Skeletal muscle tissue (tissue), 4 donors: ENCODE data around the gene FASN. TPM values are rescaled to one million over a fixed set of nuclear protein-coding genes. Genes with fewer than 3 reads are reported as not detected.

Experiments
- H3K27ac ChIP-seq: one replicate; pipeline ENCODE4 v1.7.0; 2013; ENCODE audit warnings: mild to moderate bottlenecking, low read depth, low read length, inconsistent platforms
- H3K27me3 ChIP-seq, 3 donors: one replicate each; pipeline ENCODE4 v1.7.0; 2013; ENCODE audit warnings: low read length in 3 of 3; ENCODE audit not compliant: control insufficient read depth in 3 of 3, insufficient read depth in 3 of 3
- H3K36me3 ChIP-seq, 3 donors: one replicate each; pipeline ENCODE4 v1.7.0; 2013; ENCODE audit warnings: low read length in 3 of 3; ENCODE audit not compliant: control insufficient read depth in 3 of 3, insufficient read depth in 3 of 3
- H3K4me1 ChIP-seq, 3 donors: one replicate each; pipeline ENCODE4 v1.7.0; 2013; ENCODE audit warnings: low read length in 3 of 3, mild to moderate bottlenecking in 3 of 3; ENCODE audit not compliant: control insufficient read depth in 3 of 3, insufficient read depth in 3 of 3
- H3K4me3 ChIP-seq, 3 donors: one replicate each; pipeline ENCODE4 v1.7.0; 2013; ENCODE audit warnings: low read length in 3 of 3
- H3K9ac ChIP-seq, 3 donors: one replicate each; pipeline ENCODE4 v1.7.0; 2013; ENCODE audit warnings: low read length in 3 of 3, mild to moderate bottlenecking in 3 of 3, moderate library complexity in 2 of 3, low read depth in 1 of 3
- H3K9me3 ChIP-seq, 3 donors: one replicate each; pipeline ENCODE4 v1.7.0; 2013; ENCODE audit warnings: low read length in 3 of 3; ENCODE audit not compliant: control insufficient read depth in 3 of 3
- total RNA-seq: library from RNA; depleted of rRNA; stranded (reverse); fragments of >200 nt; gene quantifications from one replicate; pipeline ENCODE4 v1.2.3, GENCODE V29; 2014
- donor health status: Osteomylitis.

The FASN gene
- total RNA-seq, 1 donor from 2014 or later = 26.1 TPM

DNA sequence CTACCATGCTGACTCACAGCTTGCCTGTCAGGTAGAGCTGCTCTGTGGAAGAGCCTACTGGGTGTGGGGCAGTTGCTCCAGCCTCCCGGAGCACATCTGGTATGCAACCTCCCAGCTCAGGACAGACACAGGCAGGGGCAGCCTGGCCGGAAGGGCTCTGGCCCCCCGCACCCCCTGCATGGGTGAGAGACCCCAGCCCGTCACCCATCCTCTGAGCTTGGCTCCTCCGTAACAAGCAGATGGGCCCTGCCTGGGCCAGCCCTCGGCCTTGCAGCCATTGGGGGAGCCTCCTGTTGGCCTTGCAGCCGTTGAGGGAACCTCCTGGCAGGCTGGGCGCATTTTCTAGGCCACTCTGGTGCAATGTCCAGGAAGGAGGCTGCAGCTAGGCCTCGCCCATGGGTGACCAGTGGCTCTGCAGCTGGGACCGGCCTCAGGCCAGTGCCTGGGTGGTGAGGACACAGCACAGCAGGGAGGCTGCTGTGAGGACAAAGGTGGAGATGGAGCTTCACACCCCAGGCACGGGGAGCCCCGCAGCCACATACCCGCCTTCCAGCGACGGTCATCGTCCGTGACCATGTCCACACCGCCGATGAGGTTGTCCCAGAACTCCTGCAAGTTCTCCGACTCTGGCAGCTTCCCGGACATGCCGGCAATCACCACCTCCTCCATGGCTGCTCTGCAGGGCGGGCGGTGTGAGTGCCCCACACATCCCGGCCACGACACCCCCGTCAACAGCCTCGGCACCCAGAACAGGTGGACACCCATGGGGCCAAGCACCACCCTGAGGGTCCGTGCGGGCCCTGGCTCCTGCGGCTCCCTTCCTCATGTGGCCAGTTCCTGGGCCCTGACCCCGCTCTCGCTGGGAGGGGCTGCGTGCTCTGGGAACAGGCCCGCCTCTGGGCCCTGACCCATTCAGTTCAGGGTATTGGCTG, 2.0 kb downstream of the FASN start:
- Histone ChIP-seq H3K36me3 (peaks cover 20 to 28% (median 28%) of the 10 kb centered on the region in 3 donors), H3K27ac (no peak overlapping the region)

DNA sequence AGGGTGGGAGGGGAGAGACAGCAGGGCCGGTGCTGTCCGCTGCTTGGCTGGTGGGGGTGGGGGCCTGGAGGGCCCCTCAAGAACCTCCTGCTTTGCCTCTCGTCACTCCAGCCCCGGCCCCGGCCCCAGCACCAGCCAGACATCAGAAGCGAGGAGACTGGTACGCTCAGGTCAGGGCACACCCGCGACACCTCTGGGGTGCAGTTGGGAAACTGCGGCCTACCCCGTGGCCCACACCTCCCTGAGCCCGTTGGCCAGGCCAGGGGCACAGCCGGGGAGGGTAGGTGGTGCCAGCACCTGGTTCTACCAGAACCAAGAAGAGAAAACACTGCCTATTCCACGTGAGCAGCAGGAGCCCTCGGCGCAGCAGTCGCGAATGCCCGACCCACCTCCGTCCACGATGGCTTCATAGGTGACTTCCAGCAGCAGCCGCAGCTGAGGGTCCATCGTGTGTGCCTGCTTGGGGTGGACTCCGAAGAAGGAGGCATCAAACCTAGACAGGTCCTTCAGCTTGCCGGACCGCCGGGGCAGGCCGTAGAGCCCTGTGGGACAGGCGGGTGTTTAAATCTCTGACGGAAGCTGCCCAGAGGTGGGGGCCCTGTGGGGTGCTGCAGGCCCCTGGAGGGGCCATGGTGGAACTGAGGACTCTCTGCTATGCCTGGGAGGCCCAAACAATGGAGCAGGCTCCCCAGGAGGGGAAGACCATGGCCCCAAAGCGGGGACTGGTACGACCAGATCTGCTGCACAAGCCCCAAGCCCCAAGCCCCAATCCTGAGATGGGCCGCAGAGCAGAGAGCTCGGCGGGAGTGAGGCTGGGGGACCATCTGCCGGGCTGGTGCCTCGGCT, 2.9 kb downstream of the FASN start:
- no peaks in the 10 kb centered on the region for H3K9me3 ChIP-seq
- no peak overlapping the region for H3K4me3 ChIP-seq
- peaks cover 22 to 33% (median 33%) of the 10 kb centered on the region in 3 donors for H3K36me3 ChIP-seq
- H3K27ac ChIP-seq = no peak overlapping the region
- no peak overlapping the region for H3K9ac ChIP-seq
- H3K4me1 ChIP-seq = peaks cover 16 to 24% (median 23%) of the 10 kb centered on the region in 3 donors
- no peaks in the 10 kb centered on the region for H3K27me3 ChIP-seq

More for the DNA sequence above, 2.0 kb downstream of the FASN start:
- H3K27me3 ChIP-seq = no peaks in the 10 kb centered on the region
- peaks cover 20 to 32% (median 28%) of the 10 kb centered on the region in 3 donors for H3K4me1 ChIP-seq
- no peaks in the 10 kb centered on the region for H3K9me3 ChIP-seq
- peak overlapping the region in 2 of 3 donors; percentile 59 to 81 for H3K9ac ChIP-seq
- no peak overlapping the region for H3K4me3 ChIP-seq

DNA sequence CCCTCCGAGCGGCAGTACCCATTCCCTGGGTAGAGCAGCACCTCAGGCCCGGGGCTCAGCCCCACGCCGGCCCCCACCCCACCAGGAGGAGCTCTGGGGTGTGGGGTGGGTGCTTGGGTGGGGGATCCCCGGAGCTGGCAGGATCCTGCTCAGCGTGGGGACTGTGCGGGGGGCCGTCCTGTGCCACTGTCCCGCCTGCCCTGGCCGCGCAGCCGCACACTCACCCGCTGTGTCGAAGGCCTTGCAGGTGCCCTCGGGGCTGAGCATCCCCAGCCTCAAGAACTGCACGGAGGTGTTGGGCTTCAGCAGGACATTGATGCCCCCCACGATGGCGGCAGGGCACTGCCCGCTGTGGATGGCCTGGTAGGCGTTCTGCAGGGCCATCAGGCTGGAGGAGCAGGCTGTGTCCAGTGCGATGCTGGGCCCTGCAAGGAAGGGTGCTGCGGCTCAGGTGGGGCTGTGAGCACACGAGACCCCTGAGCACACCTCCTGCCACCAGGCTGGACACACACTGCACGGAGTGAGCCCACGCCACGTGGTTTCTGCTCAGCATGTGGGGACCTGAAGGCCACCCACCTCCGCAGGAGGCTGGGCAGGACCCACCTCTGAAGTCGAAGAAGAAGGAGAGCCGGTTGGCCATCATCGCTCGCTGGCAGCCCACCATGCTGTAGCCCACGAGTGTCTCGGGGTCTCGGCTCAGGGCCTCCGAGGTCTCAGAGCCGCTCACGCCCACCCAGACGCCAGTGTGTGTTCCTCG, 4.9 kb downstream of the FASN start:
- H3K9me3 ChIP-seq = no peaks in the 10 kb centered on the region
- no peaks in the 10 kb centered on the region for H3K27me3 ChIP-seq
- no peak overlapping the region for H3K9ac ChIP-seq
- peaks cover 8 to 14% (median 13%) of the 10 kb centered on the region in 3 donors for H3K4me1 ChIP-seq
- H3K36me3 ChIP-seq = peaks cover 35 to 47% (median 47%) of the 10 kb centered on the region in 3 donors
- no peak overlapping the region for H3K4me3 ChIP-seq
- no peak overlapping the region for H3K27ac ChIP-seq

DNA sequence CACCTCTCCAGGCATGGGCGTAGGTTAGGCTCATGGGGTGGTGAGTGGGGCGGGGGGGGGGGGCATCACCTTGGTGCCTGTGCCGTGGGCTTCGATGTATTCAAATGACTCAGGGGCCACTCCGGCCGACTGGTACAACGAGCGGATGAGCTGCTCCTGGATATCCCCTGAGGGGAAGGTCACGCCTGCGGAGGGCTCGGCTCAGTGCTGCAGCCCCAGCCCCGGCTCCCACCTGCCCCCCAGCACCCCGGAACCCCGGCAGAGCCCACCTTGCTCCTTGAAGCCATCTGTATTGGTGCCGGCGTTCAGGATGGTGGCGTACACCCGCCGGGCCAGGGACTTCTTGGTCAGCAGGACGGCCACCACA, 5.4 kb downstream of the FASN start:
- peaks cover 40 to 51% (median 50%) of the 10 kb centered on the region in 3 donors for H3K36me3 ChIP-seq
- no peak overlapping the region for H3K4me3 ChIP-seq
- no peak overlapping the region for H3K9ac ChIP-seq
- no peaks in the 10 kb centered on the region for H3K27me3 ChIP-seq
- H3K27ac ChIP-seq = no peak overlapping the region
- H3K9me3 ChIP-seq = no peaks in the 10 kb centered on the region
- peaks cover 8 to 14% (median 13%) of the 10 kb centered on the region in 3 donors for H3K4me1 ChIP-seq

DNA sequence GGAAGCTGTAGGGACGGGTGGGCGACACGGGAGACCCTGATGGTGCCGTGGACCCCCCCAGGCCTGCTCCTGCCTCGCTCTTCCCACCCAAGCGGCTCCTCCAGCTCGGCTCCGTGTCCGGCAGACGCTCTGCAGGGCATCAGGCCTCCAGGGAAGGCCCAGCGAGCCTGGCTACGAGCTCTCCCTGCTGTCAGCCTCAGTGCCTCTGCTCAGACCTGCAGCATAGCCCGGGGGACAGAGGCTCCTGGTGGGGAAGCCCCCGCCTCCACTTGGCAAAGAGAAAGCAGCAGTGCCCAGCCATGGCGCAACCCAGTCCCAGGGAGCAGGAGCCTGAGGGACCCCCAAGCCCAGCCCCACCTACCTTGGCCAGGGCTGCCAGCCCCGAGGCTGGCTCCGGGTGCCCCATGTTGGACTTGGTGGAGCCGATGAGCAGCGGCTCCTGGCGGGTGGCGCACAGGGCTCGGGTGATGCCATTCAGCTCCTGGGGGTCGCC, 5.9 kb downstream of the FASN start:
- H3K9me3 ChIP-seq = no peaks in the 10 kb centered on the region
- H3K9ac ChIP-seq = no peak overlapping the region
- H3K36me3 ChIP-seq = peaks cover 43 to 56% (median 54%) of the 10 kb centered on the region in 3 donors
- H3K27ac ChIP-seq = no peak overlapping the region
- no peaks in the 10 kb centered on the region for H3K27me3 ChIP-seq
- no peak overlapping the region for H3K4me3 ChIP-seq
- peaks cover 7 to 12% (median 10%) of the 10 kb centered on the region in 3 donors for H3K4me1 ChIP-seq

DNA sequence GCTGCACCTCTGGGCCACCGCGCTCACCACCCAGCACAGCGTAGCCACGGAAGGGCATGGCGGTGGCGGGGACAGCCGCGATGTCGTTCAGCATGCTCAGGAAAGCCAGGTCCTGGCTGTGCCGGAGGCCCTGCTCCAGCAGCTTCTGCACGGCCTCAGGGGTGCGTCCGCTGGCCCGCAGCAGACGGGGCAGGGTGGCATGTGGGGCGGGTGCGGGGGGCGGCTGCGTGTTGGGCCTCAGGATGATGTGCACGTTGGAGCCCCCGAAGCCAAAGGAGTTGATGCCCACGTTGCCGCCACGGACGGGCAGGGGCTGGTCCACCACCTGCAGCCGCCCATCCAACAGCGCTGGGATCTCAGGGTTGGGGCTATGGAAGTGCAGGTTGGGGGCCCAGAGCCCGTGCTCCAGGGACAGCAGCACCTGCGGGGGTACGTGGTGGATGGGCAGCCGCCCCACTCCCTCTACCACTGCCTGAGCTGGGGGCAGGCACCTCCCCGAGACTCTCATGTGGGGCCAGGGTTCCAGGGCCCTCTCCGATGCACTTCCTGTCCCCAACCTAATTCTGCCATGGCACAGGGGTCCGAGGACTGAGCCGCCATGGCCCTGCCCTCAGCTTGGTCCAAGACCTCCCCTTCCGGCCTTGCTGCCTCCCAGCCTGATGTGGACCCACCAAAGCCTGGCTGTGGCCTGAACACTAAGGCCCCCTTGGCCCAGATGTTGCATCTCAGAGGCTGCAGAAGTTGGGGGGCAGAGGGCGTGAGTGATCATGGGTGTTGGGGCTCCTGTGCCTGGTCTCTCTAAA, 6.6 kb downstream of the FASN start:
- peaks cover 48 to 59% (median 57%) of the 10 kb centered on the region in 3 donors for H3K36me3 ChIP-seq
- peaks cover under 1 to 5% (median 3%) of the 10 kb centered on the region in 3 donors for H3K4me1 ChIP-seq
- no peak overlapping the region for H3K27ac ChIP-seq
- H3K9ac ChIP-seq = no peak overlapping the region
- H3K4me3 ChIP-seq = no peak overlapping the region
- no peaks in the 10 kb centered on the region for H3K27me3 ChIP-seq
- H3K9me3 ChIP-seq = no peaks in the 10 kb centered on the region

DNA sequence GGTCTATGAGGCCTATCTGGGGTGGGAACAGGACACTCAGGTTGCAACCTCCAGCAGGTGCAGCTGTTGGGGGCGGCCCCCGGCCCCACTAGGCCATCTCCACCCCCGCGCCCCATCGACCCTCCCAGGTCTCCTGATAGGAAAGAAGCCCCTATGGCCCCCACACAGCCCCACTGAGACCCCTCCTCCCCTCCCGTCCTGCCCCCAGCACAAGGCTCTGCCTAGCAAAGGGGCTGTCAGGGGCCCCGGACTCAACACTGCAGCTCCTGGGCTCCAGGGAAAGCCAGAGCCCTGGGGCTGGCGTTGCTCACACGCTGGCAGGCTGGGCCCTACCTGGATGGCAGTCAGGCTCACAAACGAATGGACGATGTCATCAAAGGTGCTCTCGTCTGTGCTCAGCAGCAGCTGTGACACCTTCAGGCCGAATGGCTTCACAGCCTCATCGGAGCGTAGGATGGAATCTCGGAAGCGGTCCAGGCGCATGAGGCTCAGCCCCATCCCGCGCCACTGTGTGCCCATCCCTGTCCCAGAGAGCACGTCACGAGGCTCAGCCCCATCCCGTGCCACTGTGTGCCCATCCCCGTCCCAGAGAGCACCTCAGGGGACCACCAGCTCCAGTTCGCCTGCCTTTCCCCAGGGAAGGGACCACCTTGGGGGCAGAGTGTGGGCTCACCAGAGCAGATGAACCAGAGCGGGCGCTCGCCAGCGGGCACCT, 7.3 kb downstream of the FASN start:
- Histone ChIP-seq H3K9ac (no peak overlapping the region), H3K9me3 (no peaks in the 10 kb centered on the region), H3K4me3 (no peak overlapping the region), H3K36me3 (peaks cover 56 to 66% (median 64%) of the 10 kb centered on the region in 3 donors), H3K27me3 (no peaks in the 10 kb centered on the region), H3K27ac (no peak overlapping the region), H3K4me1 (no peaks in the 10 kb centered on the region)

DNA sequence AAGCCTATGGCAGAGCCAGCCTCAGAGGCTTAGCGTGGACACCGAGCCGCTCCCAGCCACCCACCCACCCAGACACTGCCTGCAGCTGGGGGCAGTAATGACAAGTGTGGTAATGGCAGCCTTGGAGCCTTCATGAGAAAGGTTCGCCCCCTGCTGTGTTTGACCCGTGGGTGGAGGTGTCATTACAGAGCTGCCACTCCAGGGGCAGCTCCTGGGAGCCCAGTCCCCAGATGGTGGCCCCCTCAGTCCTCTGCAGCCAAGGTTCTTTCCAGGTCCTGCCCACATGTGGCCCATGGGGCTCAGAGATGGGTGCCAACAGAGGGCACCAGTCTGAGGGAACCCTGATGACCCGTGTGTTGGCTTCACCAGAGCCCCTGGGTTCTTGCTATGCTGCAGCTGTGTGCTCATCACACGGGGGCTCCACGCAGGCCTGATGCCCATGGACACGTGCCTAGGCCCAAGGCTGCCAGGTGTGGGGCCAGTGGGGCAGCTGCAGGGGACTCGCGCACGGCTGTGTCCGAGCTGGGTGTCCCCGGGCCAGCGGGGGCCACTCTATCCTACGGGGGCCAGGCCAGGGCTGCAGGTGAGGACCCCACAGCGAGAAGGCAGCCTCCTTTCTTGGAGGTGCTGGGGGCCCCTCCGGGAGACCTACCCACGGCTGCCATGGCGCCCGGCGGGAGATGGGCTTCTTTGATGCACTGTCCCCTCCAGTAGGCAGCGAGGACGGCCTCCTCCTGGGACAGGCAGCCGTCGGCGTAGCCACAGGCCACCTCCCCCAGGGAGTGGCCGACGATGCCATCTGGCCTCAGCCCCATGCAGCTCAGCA, 8.1 kb downstream of the FASN start:
- H3K9me3 ChIP-seq = no peaks in the 10 kb centered on the region
- no peaks in the 10 kb centered on the region for H3K4me1 ChIP-seq
- H3K36me3 ChIP-seq = peaks cover 57 to 63% (median 60%) of the 10 kb centered on the region in 3 donors
- H3K9ac ChIP-seq = no peak overlapping the region
- H3K27me3 ChIP-seq = no peaks in the 10 kb centered on the region
- no peak overlapping the region for H3K4me3 ChIP-seq
- no peak overlapping the region for H3K27ac ChIP-seq
